ENCODE data around the gene CD70. TPM values are rescaled to one million over a fixed set of nuclear protein-coding genes. Genes with fewer than 3 reads are reported as not detected.

CD70 gene
- total and polyA plus RNA-seq, 2 donors (not counting 3 experiments of a cell fraction or from before 2014, with no cell fraction given), result not detected

- Histone ChIP-seq H3K9me3 (replicated peaks; ENCODE audit: control insufficient read depth, insufficient read depth, low read length) (no peaks in the 10 kb centered on the region), H3K4me2 (ENCODE audit: insufficient read depth, low read length) (no peak overlapping the region), H2AFZ (ENCODE audit: low read depth, low read length) (no peak overlapping the region), H3K4me1 (ENCODE audit: control insufficient read depth, extremely low read depth, insufficient read depth, low read length) (no peaks in the 10 kb centered on the region), H3K36me3 (ENCODE audit: control insufficient read depth in 2 of 2, extremely low read depth in 1 of 2, insufficient read depth in 2 of 2, low read length in 2 of 2) (no peaks in the 10 kb centered on the region), H3K4me3 (replicated peaks in 1 of 3; ENCODE audit: insufficient read depth in 1 of 3, low read depth in 1 of 3, low read length in 3 of 3) (no peak overlapping the region), H3K79me2 (ENCODE audit: control insufficient read depth, insufficient read depth, low read length) (no peaks in the 10 kb centered on the region), H3K9me1 (replicated peaks; ENCODE audit: control insufficient read depth, extremely low read depth, insufficient read depth, low read length) (no peaks in the 10 kb centered on the region), H3K27ac (ENCODE audit: insufficient read depth, low read depth, low read length) (no peak overlapping the region), H3K27me3 (ENCODE audit: control insufficient read depth in 2 of 2, insufficient read depth in 2 of 2, low read length in 2 of 2) (peaks cover 23 to 26% of the 10 kb centered on the region in 2 experiments), H4K20me1 (replicated peaks; ENCODE audit: control insufficient read depth, extremely low read depth, insufficient read depth, low read length) (no peaks in the 10 kb centered on the region), H3K9ac (replicated peaks; ENCODE audit: extremely low read depth, insufficient read depth, low read length) (no peak overlapping the region)
- DNase-seq (ENCODE audit: low read depth, low spot score) (no peak), FAIRE-seq (no peak)
- no peak for TF ChIP-seq GATA2 (IDR thresholded peaks at IDR 0.05; ENCODE audit: insufficient read depth, insufficient read length, low read depth, low read length)
- no peak for TF ChIP-seq CTCF (IDR thresholded peaks at IDR 0.05; ENCODE audit: extremely low read depth in 1 of 2, insufficient read depth in 1 of 2, low read depth in 1 of 2, low read length in 2 of 2)
- no peak for TF ChIP-seq MYC (IDR thresholded peaks at IDR 0.05; ENCODE audit: low read depth, low read length)
- TF ChIP-seq FOS (IDR thresholded peaks at IDR 0.05; ENCODE audit: borderline replicate concordance, insufficient read depth, low read length), result no peak
- TF ChIP-seq EZH2 (IDR thresholded peaks at IDR 0.05; ENCODE audit: borderline replicate concordance, low read depth, low read length, severe bottlenecking), result no peak
- TF ChIP-seq, protein P1, sequence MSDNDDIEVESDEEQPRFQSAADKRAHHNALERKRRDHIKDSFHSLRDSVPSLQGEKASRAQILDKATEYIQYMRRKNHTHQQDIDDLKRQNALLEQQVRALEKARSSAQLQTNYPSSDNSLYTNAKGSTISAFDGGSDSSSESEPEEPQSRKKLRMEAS (IDR thresholded peaks at IDR 0.05; ENCODE audit: insufficient read depth, insufficient read length), result no peak
- TF ChIP-seq POLR2AphosphoS5 (IDR thresholded peaks at IDR 0.05; ENCODE audit: insufficient read depth, low read depth, low read length), result no peak
- TF ChIP-seq JUN (IDR thresholded peaks at IDR 0.05; ENCODE audit: borderline replicate concordance, insufficient read depth, insufficient read length, low read depth), result no peak
- no peak for TF ChIP-seq POLR2A (IDR thresholded peaks at IDR 0.05; ENCODE audit: low read depth, low read length)
- no TSS peak for BruUV-seq (replicated peaks)
- ChIA-PET POLR2A (interaction anchor here (0.5 kb wide), 1 partner anchor 516 kb away, joined by 4 read pairs; no protein-coding TSS in a partner anchor), CTCF (interaction anchor here (1.0 to 1.5 kb wide), 3 partner anchors 13 to 77 kb away, joined by 3 to 4 read pairs (median 4); no protein-coding TSS in a partner anchor)
- intact Hi-C loops (cut with micrococcal nuclease) (no loop called here), dilution Hi-C loops (cut with MboI; ENCODE audit: extremely low pct_ligation_motif_present, low sequenced_read_pairs) (no loop called here)
These were observed 2.9 kb upstream of the CD70 start for GRCh38 chr19:6593651-6594416.
